CD4-positive, alpha-beta T cell treated with Interleukin-2 at 100 ng/mL for 4 hours (primary cell): ENCODE results near the gene BET1.

Experiments
- DNase-seq: peaks from one replicate; pipeline ENCODE4 v3.0.0-alpha.2; 2020; ENCODE audit warnings: low spot score

BET1 gene

GRCh38 chr7:93957767-93958166 is 46.4 kb downstream of the BET1 start:
- DNase-seq, result no peak

- DNase-seq, result no peak
Measured at GRCh38 chr7:93955304-93955703, 48.9 kb downstream of the BET1 start.

- no peak for DNase-seq
Measured at GRCh38 chr7:93949423-93949822, 54.7 kb downstream of the BET1 start.

GRCh38 chr7:93948873-93949272 is 55.3 kb downstream of the BET1 start:
- no peak for DNase-seq

- DNase-seq, result no peak
Measured at GRCh38 chr7:93948106-93948505, 56.0 kb downstream of the BET1 start.

- DNase-seq, result no peak
Measured at GRCh38 chr7:93945756-93946535, 58.2 kb downstream of the BET1 start.

GRCh38 chr7:93945083-93945482 is 59.1 kb downstream of the BET1 start:
- DNase-seq, result no peak

GRCh38 chr7:93944673-93945072 is 59.5 kb downstream of the BET1 start:
- DNase-seq, result no peak

- DNase-seq, result no peak
Measured at GRCh38 chr7:93943816-93944540, 60.2 kb downstream of the BET1 start.
